HG03159 (cell line): Measurements from ENCODE around the gene MACROD2.
"Not testable (repeated sequence)": the region's sequence is repeated elsewhere in the genome, so short reads cannot be mapped to it uniquely, and the experiment has no call there.

Experiments used
- ATAC-seq: cut with Tn5 transposase; IDR thresholded peaks from one replicate; pipeline ENCODE4 v1.9.1; 2021; ENCODE audit warnings: mild to moderate bottlenecking, moderate library complexity; ENCODE audit not compliant: unreplicated experiment

Gene MACROD2

GRCh38 chr20:14963262-14963663, 967.9 kb downstream of the MACROD2 start:
- no peak for ATAC-seq

GRCh38 chr20:14966203-14966602, 970.9 kb downstream of the MACROD2 start:
- ATAC-seq = no peak

- ATAC-seq = no peak
These were observed 971.5 kb downstream of the MACROD2 start for GRCh38 chr20:14966808-14967207.

- no peak for ATAC-seq
These were observed 976.9 kb downstream of the MACROD2 start for GRCh38 chr20:14972256-14972655.

- ATAC-seq = no peak
These were observed 977.4 kb downstream of the MACROD2 start for GRCh38 chr20:14972690-14973089.

GRCh38 chr20:14979453-14979986, 984.2 kb downstream of the MACROD2 start:
- no peak for ATAC-seq

GRCh38 chr20:14981486-14981885, 986.2 kb downstream of the MACROD2 start:
- ATAC-seq = not testable (repeated sequence)

- not testable (repeated sequence) for ATAC-seq
These were observed 987.0 kb downstream of the MACROD2 start for GRCh38 chr20:14982324-14982723.

- no peak for ATAC-seq
These were observed 989.0 kb downstream of the MACROD2 start for GRCh38 chr20:14984305-14984704.

- no peak for ATAC-seq
These were observed 989.7 kb downstream of the MACROD2 start for GRCh38 chr20:14984768-14985622.

- ATAC-seq = no peak
These were observed 990.8 kb downstream of the MACROD2 start for GRCh38 chr20:14986026-14986655.

GRCh38 chr20:14986656-14987055, 991.3 kb downstream of the MACROD2 start:
- no peak for ATAC-seq

GRCh38 chr20:14989535-14990290, 994.4 kb downstream of the MACROD2 start:
- no peak for ATAC-seq

GRCh38 chr20:14991023-14991422, 995.7 kb downstream of the MACROD2 start:
- no peak for ATAC-seq

- ATAC-seq = no peak
These were observed 996.8 kb downstream of the MACROD2 start for GRCh38 chr20:14992153-14992552.

GRCh38 chr20:14992961-14993360, 997.6 kb downstream of the MACROD2 start:
- no peak for ATAC-seq

- no peak for ATAC-seq
These were observed 1001.8 kb downstream of the MACROD2 start for GRCh38 chr20:14996883-14997672.

- ATAC-seq = no peak
These were observed 1002.5 kb downstream of the MACROD2 start for GRCh38 chr20:14997791-14998190.

GRCh38 chr20:15005300-15005986, 1010.1 kb downstream of the MACROD2 start:
- ATAC-seq = no peak

GRCh38 chr20:15011631-15012030, 1016.3 kb downstream of the MACROD2 start:
- no peak for ATAC-seq
